ENCODE measurements around the gene SEPHS2. TPM values are rescaled to one million over a fixed set of nuclear protein-coding genes. Genes with fewer than 3 reads are reported as not detected.

The SEPHS2 gene
- total and polyA plus RNA-seq, 2 donors (not counting 3 experiments of a cell fraction or from before 2014, with no cell fraction given), result 22.9 to 32.8 TPM

DNA sequence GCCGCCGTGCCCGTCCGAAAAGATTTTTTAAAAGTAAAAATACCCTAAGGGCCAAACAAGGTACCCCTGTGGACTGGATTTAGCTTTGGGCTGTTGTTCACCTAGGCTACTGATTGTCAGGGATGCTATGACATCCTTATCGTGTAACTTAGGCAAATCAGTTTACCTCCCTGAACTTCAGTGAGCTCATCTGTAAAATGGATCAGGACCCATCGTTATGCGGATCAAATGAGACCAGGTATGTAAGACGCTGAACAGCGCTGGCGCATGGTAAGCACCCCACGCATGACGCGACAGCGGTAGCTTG lies 38.9 kb downstream of the SEPHS2 start:
- Histone ChIP-seq H3K4me1 (ENCODE audit: control insufficient read depth, extremely low read depth, insufficient read depth, low read length) (peaks cover 22% of the 10 kb centered on the region), H3K9me1 (replicated peaks; ENCODE audit: control insufficient read depth, extremely low read depth, insufficient read depth, low read length) (no peaks in the 10 kb centered on the region), H3K36me3 (ENCODE audit: control insufficient read depth in 2 of 2, extremely low read depth in 1 of 2, insufficient read depth in 2 of 2, low read length in 2 of 2) (peaks cover 0 to 2% of the 10 kb centered on the region in 2 experiments), H3K9ac (replicated peaks; ENCODE audit: extremely low read depth, insufficient read depth, low read length) (peak overlapping the region; percentile 80), H3K27me3 (ENCODE audit: control insufficient read depth in 2 of 2, insufficient read depth in 2 of 2, low read length in 2 of 2) (no peaks in the 10 kb centered on the region), H2AFZ (ENCODE audit: low read depth, low read length) (peak overlapping the region; percentile 53), H3K79me2 (ENCODE audit: control insufficient read depth, insufficient read depth, low read length) (peaks cover 2% of the 10 kb centered on the region), H3K9me3 (replicated peaks; ENCODE audit: control insufficient read depth, insufficient read depth, low read length) (no peaks in the 10 kb centered on the region), H3K27ac (ENCODE audit: insufficient read depth, low read depth, low read length) (no peak overlapping the region), H3K4me2 (ENCODE audit: insufficient read depth, low read length) (peak overlapping the region; percentile 59), H4K20me1 (replicated peaks; ENCODE audit: control insufficient read depth, extremely low read depth, insufficient read depth, low read length) (no peaks in the 10 kb centered on the region), H3K4me3 (replicated peaks in 1 of 3; ENCODE audit: insufficient read depth in 1 of 3, low read depth in 1 of 3, low read length in 3 of 3) (peak overlapping the region in 2 of 3 experiments; percentile 21 to 47)
- intact Hi-C loops (cut with micrococcal nuclease) (loop anchor here (10.0 kb wide), 1 partner anchor 312 kb away; the partner anchor contains the start of genes TBX6 and YPEL3), dilution Hi-C loops (cut with MboI; ENCODE audit: extremely low pct_ligation_motif_present, low sequenced_read_pairs) (no loop called here)
- FAIRE-seq (no peak), DNase-seq (ENCODE audit: low read depth, low spot score) (no peak)
- TF ChIP-seq, protein P1, sequence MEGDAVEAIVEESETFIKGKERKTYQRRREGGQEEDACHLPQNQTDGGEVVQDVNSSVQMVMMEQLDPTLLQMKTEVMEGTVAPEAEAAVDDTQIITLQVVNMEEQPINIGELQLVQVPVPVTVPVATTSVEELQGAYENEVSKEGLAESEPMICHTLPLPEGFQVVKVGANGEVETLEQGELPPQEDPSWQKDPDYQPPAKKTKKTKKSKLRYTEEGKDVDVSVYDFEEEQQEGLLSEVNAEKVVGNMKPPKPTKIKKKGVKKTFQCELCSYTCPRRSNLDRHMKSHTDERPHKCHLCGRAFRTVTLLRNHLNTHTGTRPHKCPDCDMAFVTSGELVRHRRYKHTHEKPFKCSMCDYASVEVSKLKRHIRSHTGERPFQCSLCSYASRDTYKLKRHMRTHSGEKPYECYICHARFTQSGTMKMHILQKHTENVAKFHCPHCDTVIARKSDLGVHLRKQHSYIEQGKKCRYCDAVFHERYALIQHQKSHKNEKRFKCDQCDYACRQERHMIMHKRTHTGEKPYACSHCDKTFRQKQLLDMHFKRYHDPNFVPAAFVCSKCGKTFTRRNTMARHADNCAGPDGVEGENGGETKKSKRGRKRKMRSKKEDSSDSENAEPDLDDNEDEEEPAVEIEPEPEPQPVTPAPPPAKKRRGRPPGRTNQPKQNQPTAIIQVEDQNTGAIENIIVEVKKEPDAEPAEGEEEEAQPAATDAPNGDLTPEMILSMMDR (IDR thresholded peaks at IDR 0.05; ENCODE audit: extremely low read depth in 1 of 2, insufficient read depth in 1 of 2, low read depth in 1 of 2, low read length in 2 of 2), result no peak
- TF ChIP-seq JUN (IDR thresholded peaks at IDR 0.05; ENCODE audit: borderline replicate concordance, insufficient read depth, insufficient read length, low read depth) (no peak), FOS (IDR thresholded peaks at IDR 0.05; ENCODE audit: borderline replicate concordance, insufficient read depth, low read length) (no peak), EZH2 (IDR thresholded peaks at IDR 0.05; ENCODE audit: borderline replicate concordance, low read depth, low read length, severe bottlenecking) (no peak)
- ChIA-PET POLR2A (interaction anchor here (1.3 to 1.5 kb wide), 3 partner anchors 11 to 23 kb away, joined by 4 to 7 read pairs (median 6); partner anchors contain the start of gene DCTPP1), CTCF (interaction anchor here (1.1 to 5.3 kb wide), 4 partner anchors 12 to 222 kb away, joined by 3 to 62 read pairs (median 5); partner anchors contain the start of gene ZNF48)
- TSS peak; percentile 92 for BruUV-seq (replicated peaks)
